Measurements from ENCODE around the gene RIMBP2.

Gene RIMBP2

DNA sequence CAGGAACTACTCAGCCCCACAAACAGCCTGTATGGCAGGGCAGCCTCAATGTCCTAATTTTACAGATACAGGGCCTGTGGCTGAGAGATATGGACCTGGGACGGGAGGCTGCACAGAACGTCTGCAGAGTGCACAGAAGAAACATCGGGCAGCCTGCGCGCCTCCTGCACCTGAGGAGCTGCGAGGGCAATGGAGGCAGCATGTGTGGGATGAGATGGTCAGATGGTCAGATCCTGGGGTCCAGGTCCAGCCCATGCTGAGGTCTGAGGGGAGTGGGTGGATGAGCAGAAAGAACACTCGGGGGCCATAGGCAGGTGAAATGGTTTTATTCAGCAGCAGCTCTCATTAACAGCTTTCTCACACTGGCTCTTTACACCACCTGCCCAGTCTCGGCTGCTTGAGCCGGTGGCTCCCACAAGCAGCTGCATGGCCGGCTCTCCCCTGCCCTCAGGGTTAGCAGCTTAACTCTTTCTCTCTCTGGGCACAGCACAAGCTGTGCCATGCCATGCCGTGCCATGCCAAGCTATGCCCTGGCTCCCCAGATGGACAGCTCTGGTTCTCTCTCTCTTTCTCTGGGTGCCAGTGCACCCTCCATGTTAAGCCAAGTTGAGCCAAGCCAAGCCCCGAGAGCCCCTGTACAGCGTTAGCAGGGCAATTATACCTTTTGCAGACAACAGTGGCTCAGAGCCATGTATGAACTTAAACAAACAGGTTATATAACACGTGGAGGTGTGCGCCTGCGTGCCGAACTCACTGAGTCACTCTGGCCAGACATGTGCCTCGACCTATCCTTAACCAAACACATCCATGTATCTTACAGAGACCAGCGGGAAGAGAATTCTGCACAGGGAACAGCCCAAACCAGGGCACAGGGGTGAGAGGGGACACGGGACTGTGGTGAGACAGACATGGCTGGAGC, 47.6 kb downstream of the RIMBP2 start:
- DNase-seq (ENCODE audit: low read depth, low spot score): no peak

GRCh38 chr12:130667421-130667960, 48.6 kb downstream of the RIMBP2 start:
- H3K4me3 ChIP-seq (ENCODE audit: low read length): no peak overlapping the region
- DNase-seq (ENCODE audit: low read depth, low spot score): no peak

More for the DNA sequence above, 47.6 kb downstream of the RIMBP2 start:
- H3K4me3 ChIP-seq (ENCODE audit: low read length): no peak overlapping the region

DNA sequence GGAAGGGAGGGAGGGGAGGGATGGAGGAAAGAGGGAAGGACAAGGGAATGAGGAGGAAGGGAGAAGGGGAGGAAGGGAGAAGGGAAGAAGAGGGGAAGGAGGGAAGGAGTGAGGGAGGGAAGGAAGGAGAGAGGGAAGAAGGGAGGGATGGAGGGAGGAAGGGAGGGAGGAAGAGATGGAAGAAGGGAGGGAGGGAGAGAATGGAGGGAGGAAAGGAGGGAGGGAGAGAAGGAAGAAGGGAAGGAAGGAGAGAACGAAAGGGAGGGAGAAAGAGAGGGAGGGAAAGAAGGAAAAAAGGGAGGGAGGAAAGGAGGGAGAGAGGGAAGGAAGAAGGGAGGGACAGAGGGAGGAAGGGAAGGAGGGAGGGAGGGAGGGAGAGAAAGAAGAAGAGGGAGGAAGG, 49.5 kb downstream of the RIMBP2 start:
- no peak for DNase-seq (ENCODE audit: low read depth, low spot score)
- H3K4me3 ChIP-seq (ENCODE audit: low read length): no peak overlapping the region

GRCh38 chr12:130665753-130666152, 50.3 kb downstream of the RIMBP2 start:
- no peak for DNase-seq (ENCODE audit: low read depth, low spot score)
- H3K4me3 ChIP-seq (ENCODE audit: low read length): no peak overlapping the region

GRCh38 chr12:130664772-130665171, 51.3 kb downstream of the RIMBP2 start:
- no peak for DNase-seq (ENCODE audit: low read depth, low spot score)
- no peak overlapping the region for H3K4me3 ChIP-seq (ENCODE audit: low read length)

DNA sequence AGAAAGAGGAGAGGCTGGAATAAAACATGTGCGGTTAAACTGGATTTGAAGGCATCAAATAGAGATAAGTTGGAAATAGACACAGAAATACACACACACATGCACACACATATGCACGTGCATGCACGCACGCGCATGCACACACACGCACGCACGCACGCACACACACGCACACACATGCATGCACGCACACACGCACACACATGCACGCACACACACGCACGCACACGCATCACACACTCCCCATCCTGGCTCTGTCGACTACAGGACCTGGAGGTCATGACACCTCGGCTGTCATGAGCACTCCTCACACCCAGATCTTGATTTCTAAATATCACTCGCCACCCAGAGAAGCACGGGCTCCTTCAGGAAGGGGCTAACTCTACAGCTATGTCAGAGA, 51.8 kb downstream of the RIMBP2 start:
- no peak for DNase-seq (ENCODE audit: low read depth, low spot score)
- H3K4me3 ChIP-seq (ENCODE audit: low read length): no peak overlapping the region

- H3K4me3 ChIP-seq (ENCODE audit: low read length): no peak overlapping the region
- no peak for DNase-seq (ENCODE audit: low read depth, low spot score)
Observed at GRCh38 chr12:130663514-130663913, 52.6 kb downstream of the RIMBP2 start.

DNA sequence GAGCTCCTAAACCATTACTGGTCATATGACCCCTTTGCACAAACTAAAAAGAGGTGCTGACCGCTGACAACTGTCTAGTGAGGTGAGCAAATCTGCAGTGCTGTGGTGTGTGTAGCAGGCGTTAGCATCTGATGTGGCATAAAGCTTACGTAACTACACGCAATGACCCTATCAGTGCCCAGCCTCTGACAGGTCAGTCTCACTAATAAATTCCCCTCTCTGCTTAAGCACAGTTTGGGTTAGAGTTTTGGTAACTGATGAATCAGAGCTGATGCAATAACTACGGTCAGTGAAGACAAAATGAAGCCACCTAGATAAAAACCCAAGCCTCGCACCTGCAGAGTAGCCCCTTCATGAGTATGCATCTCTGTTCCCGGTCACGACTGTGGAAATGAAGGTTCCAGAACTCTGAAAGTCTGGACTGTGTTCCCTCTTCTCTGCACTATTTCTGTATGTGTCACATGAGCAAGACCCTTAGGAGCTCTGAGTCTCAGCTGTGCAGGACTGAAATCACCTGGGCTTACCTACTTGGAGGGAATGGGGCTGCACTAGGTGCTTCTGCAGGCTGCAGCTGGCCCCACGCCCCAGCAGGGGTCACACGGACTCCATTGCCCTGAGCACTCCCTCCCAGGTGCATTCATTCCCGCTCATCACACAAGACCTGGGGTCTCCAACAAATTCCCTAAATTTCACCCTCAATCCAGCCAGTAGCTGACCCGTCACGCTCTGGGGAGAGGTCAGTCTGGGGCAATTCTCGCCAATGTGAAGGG, 54.4 kb downstream of the RIMBP2 start:
- no peak overlapping the region for H3K4me3 ChIP-seq (ENCODE audit: low read length)
- DNase-seq (ENCODE audit: low read depth, low spot score): no peak

DNA sequence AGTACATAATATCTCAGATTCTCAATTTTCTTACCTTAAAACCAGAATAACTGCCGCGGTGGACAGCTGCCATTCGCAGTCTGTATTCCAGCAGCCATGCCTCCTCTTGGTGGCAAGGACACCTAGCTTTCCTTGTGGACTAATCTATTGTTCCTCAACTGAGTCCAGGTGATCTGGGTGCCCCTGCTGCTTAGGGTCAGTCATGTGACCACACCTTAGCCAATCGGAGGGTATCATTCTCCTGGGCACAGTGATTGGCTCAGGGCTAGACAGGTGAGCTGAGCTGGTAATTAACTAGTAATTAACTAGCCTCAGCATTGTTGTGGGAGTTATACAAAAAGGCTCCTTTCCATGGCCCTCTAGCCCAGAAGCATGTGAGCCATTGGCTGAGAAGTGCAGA, 55.0 kb downstream of the RIMBP2 start:
- H3K4me3 ChIP-seq (ENCODE audit: low read length): no peak overlapping the region
- no peak for DNase-seq (ENCODE audit: low read depth, low spot score)

DNA sequence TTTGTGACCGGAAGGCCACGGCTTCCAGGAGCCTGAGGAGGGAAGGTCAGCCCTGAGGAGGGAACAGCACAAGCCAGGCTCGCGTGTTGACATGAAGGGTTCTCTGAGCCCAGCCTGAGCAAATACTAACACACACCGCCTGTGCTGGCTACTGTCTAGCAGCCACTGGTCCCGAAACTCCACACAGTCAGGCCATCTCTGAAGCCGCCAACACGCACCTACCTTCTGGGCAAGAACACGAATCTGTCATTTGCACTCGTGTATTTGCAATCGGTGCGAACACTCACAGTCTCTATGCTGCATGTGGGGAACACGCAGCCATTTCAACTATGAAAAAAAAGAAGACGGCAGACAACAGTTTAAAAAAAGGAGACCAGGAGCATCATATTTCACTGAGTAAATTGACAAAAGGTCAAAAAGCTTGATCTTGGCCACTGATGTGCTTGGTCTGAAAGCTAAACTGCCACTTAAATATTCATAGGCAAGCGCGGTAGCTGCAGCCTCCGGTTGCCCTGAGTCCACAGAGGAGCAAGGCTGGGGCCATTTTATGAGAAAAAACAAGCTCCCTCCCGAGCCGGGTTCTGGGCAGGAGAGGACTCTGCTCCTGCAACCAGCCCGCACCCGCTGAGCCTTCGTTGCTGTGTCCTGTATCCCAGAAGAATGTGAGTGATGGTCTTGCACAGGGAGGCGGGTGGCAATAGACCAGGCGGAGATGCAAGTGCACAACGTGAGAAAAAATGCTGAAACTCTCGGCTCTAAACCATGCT, 57.8 kb downstream of the RIMBP2 start:
- no peak for DNase-seq (ENCODE audit: low read depth, low spot score)
- H3K4me3 ChIP-seq (ENCODE audit: low read length): no peak overlapping the region

DNA sequence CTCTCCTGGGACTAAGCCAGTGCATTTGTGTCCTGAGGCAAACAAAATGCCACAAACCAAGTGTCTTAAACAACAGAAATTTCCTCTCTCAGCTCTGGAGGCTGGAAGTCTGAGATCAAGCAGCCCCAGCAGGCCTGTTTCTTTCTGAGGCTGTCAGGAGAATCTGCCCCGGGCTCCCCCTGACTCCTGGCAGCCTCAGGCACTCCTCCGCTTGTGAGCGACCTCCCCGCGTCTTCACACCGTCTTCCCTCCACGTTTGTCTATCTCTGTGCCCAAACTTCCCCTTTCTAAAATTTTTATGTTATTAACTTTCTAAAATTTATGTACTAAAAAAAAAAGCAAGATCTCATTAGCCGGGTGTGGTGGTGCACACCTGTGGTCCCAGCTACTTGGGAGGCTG, 59.7 kb downstream of the RIMBP2 start:
- H3K4me3 ChIP-seq (ENCODE audit: low read length): no peak overlapping the region
- DNase-seq (ENCODE audit: low read depth, low spot score): no peak

DNA sequence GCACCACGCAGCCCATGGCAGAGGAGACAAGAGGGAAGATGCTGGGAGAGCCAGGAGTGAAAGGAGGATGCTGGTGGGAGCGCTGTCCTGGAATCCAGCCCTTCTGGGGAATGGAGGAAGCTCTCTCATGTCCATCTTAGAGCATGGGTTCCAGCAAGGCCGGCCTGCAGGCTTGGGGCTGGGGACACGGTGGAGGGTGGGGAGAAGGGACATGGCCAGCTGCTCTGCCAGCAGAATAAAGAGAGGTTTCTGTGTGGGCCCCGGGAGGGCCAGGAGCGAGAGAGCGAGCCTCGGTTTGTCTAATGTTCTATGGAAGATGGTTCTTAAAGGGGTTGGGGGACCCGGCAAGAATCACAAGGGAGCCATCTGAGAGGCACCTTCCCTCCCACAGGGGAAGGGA, 60.2 kb downstream of the RIMBP2 start:
- H3K4me3 ChIP-seq (ENCODE audit: low read length): no peak overlapping the region
- DNase-seq (ENCODE audit: low read depth, low spot score): no peak

- no peak overlapping the region for H3K4me3 ChIP-seq (ENCODE audit: low read length)
- DNase-seq (ENCODE audit: low read depth, low spot score): no peak
Observed at GRCh38 chr12:130655010-130655409, 61.1 kb downstream of the RIMBP2 start.

DNA sequence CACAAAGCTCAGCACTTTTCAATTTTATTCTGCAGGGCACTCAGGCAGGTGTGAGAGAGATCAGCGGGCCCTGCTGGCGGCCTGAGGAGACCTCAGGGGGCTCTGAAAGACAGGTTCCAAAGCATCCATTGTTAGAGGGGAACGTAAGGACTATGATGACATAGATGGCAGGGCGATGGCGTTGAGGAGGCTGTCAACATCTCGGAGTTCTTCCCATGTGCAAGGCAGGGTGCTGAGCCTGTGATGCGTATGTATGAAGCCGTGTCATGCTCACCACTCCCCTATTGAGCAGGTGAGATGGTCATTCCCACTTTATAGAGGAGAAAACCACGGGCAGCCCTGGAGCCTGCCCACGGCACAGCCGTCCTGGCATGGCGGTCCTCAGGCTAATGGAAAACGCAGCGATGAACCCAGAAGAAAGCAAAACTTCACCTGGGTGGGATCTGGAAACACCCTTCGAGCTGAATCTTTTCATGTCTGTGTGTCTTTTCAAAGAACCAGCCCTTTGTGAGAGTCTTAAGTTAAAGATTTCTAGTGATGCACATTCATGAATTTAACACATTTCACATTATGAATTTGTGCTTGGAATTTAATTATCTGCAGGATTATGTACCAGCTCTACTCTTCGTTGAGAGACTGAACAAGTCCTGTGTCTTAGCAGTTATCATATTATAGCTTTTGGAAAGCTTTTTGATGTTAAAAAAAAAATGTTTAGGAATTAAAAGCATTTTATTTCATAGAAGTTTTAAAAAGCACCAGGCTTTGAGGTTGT, 64.7 kb downstream of the RIMBP2 start:
- DNase-seq (ENCODE audit: low read depth, low spot score): no peak
- H3K4me3 ChIP-seq (ENCODE audit: low read length): no peak overlapping the region

GRCh38 chr12:130650131-130650530, 66.0 kb downstream of the RIMBP2 start:
- H3K4me3 ChIP-seq (ENCODE audit: low read length): no peak overlapping the region
- no peak for DNase-seq (ENCODE audit: low read depth, low spot score)

GRCh38 chr12:130649101-130650045, 66.7 kb downstream of the RIMBP2 start:
- H3K4me3 ChIP-seq (ENCODE audit: low read length): no peak overlapping the region
- DNase-seq (ENCODE audit: low read depth, low spot score): no peak

DNA sequence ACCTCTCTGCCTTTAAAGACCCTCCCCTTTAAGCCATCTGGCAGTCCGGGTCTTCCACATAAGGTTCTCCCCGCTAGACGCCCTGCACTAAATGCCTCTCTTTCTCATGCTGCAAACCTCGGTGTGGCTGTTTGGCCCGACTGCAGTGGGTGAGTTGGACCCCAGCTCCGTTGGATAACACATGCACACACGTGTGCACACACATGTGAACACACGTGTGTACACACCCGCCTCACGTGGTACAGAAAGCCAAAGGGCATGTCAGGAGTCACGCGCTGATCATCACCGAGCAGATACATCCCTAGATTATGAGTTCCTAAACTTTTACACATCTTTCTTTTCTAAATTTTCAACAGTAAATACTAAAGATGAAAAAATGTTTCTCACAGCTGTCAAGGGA, 68.3 kb downstream of the RIMBP2 start:
- no peak overlapping the region for H3K4me3 ChIP-seq (ENCODE audit: low read length)
- no peak for DNase-seq (ENCODE audit: low read depth, low spot score)

All from Jurkat, Clone E6-1 (cell line).